Chondrocyte (in vitro differentiated cells): ENCODE measurements around the gene LRCH1. TPM values are rescaled to one million over a fixed set of nuclear protein-coding genes. Genes with fewer than 3 reads are reported as not detected.

Experiments
- DNase-seq: peaks from one replicate; pipeline ENCODE4 v3.0.0; 2021; ENCODE audit warnings: mixed read lengths, low spot score
- H3K27ac Mint-ChIP-seq: one replicate; pipeline ENCODE4 v1.8.0; 2021; ENCODE audit warnings: mild to moderate bottlenecking, moderate library complexity, mixed read lengths; ENCODE audit not compliant: unreplicated experiment
- H3K27me3 Mint-ChIP-seq: 2 replicates; pipeline ENCODE4 v1.8.0; 2021; ENCODE audit warnings: low read depth, mixed read lengths
- H3K36me3 Mint-ChIP-seq: 2 replicates; pipeline ENCODE4 v1.8.0; 2021; ENCODE audit warnings: low read depth, mixed read lengths
- H3K4me1 Mint-ChIP-seq: 2 replicates; pipeline ENCODE4 v1.8.0; 2021; ENCODE audit warnings: low read depth, mild to moderate bottlenecking, mixed read lengths
- H3K4me3 Mint-ChIP-seq: one replicate; pipeline ENCODE4 v1.8.0; 2021; ENCODE audit warnings: mild to moderate bottlenecking, moderate library complexity, mixed read lengths; ENCODE audit not compliant: unreplicated experiment
- H3K9me3 Mint-ChIP-seq: 2 replicates; pipeline ENCODE4 v1.8.0; 2021; ENCODE audit warnings: low read depth, mixed read lengths
- total RNA-seq: library from RNA; stranded (reverse); gene quantifications from 3 replicates; pipeline ENCODE4 v1.2.1, GENCODE V29; 2021
- TF ChIP-seq, protein P1 (sequence below): fragments of 200-600 bp; sonication (generic); IDR thresholded peaks from 2 replicates; pipeline ENCODE4 v1.5.0; 2021; ENCODE audit warnings: antibody characterized with exemption, mild to moderate bottlenecking, moderate library complexity

Gene LRCH1
- total RNA-seq, 1 donor from 2014 or later: 14.4 TPM

DNA sequence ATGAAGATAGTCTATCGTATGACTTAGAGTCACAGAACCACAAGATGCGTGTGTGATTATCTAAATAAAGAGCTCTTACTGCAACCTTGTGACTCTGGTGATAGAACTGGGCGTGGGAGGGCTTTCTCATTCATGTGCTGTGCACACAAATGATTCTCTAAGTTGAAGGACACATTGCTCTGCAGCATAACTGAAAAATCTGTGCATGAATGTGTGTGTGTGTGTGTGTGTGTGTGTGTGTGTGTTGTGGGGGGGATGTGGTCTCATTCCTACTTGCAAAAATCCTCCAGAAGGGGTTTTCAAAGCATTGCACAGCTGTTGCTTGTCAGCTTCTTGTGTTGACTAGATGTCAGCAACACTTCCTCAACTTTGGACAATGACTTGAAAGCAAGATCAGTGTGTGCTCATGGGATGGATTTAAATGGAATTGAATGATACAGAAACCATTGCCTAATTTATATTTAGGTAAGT, 22.4 kb downstream of the LRCH1 start:
- H3K36me3 Mint-ChIP-seq: no peaks in the 10 kb centered on the region
- peak overlapping the region; percentile 91 for H3K27ac Mint-ChIP-seq
- no peaks in the 10 kb centered on the region for H3K27me3 Mint-ChIP-seq
- peaks cover 79% of the 10 kb centered on the region for H3K4me1 Mint-ChIP-seq
- DNase-seq: no peak
- peak overlapping the region; percentile 3 for H3K4me3 Mint-ChIP-seq
- TF ChIP-seq, protein P1, sequence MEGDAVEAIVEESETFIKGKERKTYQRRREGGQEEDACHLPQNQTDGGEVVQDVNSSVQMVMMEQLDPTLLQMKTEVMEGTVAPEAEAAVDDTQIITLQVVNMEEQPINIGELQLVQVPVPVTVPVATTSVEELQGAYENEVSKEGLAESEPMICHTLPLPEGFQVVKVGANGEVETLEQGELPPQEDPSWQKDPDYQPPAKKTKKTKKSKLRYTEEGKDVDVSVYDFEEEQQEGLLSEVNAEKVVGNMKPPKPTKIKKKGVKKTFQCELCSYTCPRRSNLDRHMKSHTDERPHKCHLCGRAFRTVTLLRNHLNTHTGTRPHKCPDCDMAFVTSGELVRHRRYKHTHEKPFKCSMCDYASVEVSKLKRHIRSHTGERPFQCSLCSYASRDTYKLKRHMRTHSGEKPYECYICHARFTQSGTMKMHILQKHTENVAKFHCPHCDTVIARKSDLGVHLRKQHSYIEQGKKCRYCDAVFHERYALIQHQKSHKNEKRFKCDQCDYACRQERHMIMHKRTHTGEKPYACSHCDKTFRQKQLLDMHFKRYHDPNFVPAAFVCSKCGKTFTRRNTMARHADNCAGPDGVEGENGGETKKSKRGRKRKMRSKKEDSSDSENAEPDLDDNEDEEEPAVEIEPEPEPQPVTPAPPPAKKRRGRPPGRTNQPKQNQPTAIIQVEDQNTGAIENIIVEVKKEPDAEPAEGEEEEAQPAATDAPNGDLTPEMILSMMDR: no peak
- no peaks in the 10 kb centered on the region for H3K9me3 Mint-ChIP-seq

DNA sequence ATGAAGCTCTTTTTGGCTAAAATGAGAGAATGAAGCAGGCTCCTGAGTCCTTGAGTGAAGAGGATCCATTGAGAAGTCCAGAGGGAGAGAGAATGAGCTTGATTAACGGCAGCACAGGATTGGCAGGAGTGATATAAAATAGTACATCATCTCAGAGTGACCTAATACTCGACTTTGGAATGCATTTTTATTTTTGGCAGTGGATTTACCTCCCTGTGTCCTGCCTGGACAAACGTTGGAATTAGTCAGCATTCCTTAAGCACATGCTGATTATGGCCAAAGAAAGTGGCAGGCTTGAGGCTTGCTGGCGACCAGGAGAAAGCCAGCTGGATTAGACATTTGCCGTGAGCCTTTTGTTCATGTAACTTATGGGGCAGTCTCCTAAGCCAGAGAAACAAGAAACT, 22.9 kb downstream of the LRCH1 start:
- peak overlapping the region; percentile 3 for H3K4me3 Mint-ChIP-seq
- peak overlapping the region; percentile 91 for H3K27ac Mint-ChIP-seq
- H3K36me3 Mint-ChIP-seq: no peaks in the 10 kb centered on the region
- no peaks in the 10 kb centered on the region for H3K9me3 Mint-ChIP-seq
- DNase-seq: no peak
- no peaks in the 10 kb centered on the region for H3K27me3 Mint-ChIP-seq
- peaks cover 76% of the 10 kb centered on the region for H3K4me1 Mint-ChIP-seq
- TF ChIP-seq, protein P1: no peak

DNA sequence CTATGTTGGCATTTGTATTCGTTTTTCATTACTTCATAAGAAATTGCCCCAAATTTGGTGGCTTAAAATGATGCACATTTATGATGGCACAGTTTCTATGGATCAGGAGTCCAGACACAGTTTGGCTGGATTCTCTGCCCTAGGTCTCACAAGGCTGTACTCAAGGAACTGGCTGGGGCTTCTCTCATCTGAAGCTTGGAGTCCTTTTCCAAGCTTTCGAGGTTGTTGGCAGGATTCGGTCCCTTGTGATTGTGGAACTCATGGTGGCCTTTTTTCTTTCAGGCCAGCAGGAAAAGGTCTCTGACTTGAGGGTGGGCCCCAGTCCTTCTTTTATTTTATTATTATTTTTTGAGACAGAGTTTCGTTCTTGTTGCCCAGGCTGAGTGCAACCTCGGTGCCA, 23.8 kb downstream of the LRCH1 start:
- no peak overlapping the region for H3K4me3 Mint-ChIP-seq
- peak overlapping the region; percentile 91 for H3K27ac Mint-ChIP-seq

DNA sequence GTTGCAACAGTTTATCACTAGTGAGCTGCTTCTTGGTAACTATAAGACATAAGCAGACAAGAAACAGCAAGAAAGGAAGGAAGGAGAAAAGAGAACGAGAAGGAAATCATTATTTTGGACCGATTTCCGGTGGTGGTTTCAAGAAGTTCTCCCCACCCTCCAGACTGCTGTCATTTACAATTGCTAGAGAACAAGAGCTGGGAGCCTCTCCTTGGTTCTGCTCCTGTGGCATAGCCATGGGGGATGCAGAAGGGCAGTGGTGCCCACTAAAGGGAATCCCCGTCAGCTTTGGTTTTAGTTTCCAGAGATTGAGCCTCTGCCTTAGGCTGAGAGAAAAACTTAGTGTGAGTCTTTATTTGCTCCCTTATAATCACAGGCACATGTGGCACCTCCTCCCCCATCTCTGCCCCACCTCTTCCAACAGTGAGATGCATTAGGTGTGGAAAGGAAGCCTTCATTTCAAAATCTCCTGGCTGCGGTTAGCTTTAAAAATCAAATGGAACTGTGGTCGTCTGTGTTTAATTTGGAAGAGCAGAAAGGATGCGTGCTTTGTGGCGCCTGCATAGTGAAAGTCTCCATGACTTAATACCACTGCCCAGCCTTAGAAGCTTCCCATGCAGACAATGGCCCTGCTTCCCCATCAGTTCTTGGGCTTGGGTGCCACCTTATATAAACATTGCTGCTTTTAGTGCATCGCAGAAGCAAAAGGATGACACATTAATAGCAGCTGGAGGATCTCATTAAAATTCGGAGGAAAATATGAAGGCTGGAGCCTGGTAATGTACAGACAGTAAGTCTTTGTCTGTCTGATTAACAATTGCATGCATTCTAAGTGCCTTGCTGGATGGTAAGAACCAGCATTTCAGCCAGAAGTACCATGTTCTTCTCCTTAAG, 25.0 kb downstream of the LRCH1 start:
- H3K9me3 Mint-ChIP-seq: no peaks in the 10 kb centered on the region
- no peaks in the 10 kb centered on the region for H3K36me3 Mint-ChIP-seq
- H3K4me1 Mint-ChIP-seq: peaks cover 59% of the 10 kb centered on the region
- TF ChIP-seq, protein P1: no peak
- peak overlapping the region; percentile 84 for H3K27ac Mint-ChIP-seq
- H3K27me3 Mint-ChIP-seq: no peaks in the 10 kb centered on the region
- DNase-seq: no peak
- H3K4me3 Mint-ChIP-seq: peak overlapping the region; percentile 0

More for the DNA sequence above, 23.8 kb downstream of the LRCH1 start:
- H3K36me3 Mint-ChIP-seq: no peaks in the 10 kb centered on the region
- TF ChIP-seq, protein P1: no peak
- H3K4me1 Mint-ChIP-seq: peaks cover 67% of the 10 kb centered on the region
- no peak for DNase-seq
- no peaks in the 10 kb centered on the region for H3K9me3 Mint-ChIP-seq
- H3K27me3 Mint-ChIP-seq: no peaks in the 10 kb centered on the region

DNA sequence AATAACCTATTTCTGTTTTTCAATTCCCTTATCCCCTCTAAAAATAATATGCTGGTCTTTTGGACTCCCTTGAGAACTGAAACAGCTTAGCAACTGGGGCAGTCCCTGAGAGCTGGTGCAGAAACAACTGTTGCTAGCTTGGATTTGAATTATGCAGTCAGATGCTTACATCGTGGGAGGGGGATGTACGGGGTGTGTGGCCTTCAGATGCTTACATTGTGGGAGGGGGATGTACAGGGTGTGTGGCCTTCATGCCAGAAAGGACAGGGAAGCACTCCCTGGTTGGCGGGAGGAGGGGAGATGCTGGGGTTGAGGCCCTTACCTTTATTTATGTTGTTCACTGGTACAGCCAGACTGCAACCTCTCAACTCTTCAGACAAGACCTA, 25.6 kb downstream of the LRCH1 start:
- Mint-ChIP-seq H3K4me3 (no peak overlapping the region), H3K9me3 (no peaks in the 10 kb centered on the region), H3K36me3 (no peaks in the 10 kb centered on the region), H3K4me1 (peaks cover 59% of the 10 kb centered on the region), H3K27me3 (no peaks in the 10 kb centered on the region), H3K27ac (peak overlapping the region; percentile 84)
- no peak for DNase-seq
- TF ChIP-seq, protein P1: no peak
